Kidney (tissue), 14 donors: ENCODE results near the gene SLC2A5. TPM values are rescaled to one million over a fixed set of nuclear protein-coding genes. Genes with fewer than 3 reads are reported as not detected.

Experiments
- DNase-seq, 5 donors: peaks; one replicate each; pipeline ENCODE4 v3.0.0-alpha.2; 2013 to 2020
- FAIRE-seq: peaks from 2 replicates; lab custom pipeline; 2012; peaks lifted over from hg19 to GRCh38; lab: Jason Lieb, UNC
- H3K27ac ChIP-seq, 2 donors: one replicate each; pipeline ENCODE4 v1.7.0; 2013; ENCODE audit warnings: low read depth in 2 of 2, low read length in 2 of 2, inconsistent platforms in 1 of 2
- H3K27me3 ChIP-seq: one replicate; pipeline ENCODE4 v1.7.1; 2013; ENCODE audit warnings: low read length, inconsistent platforms; ENCODE audit not compliant: control insufficient read depth, insufficient read depth
- H3K36me3 ChIP-seq, 3 donors: one replicate each; pipeline versions ENCODE4 v1.7.0 to v1.7.1; 2013; ENCODE audit warnings: low read length in 3 of 3, control low read depth in 1 of 3, inconsistent platforms in 1 of 3; ENCODE audit not compliant: insufficient read depth in 3 of 3, control insufficient read depth in 2 of 3
- H3K4me1 ChIP-seq, 3 donors: one replicate each; pipeline versions ENCODE4 v1.7.0 to v1.7.1; 2013; ENCODE audit warnings: low read length in 3 of 3, inconsistent platforms in 1 of 3, low read depth in 1 of 3; ENCODE audit not compliant: control insufficient read depth in 2 of 3, insufficient read depth in 2 of 3
- H3K4me3 ChIP-seq, 3 donors: one replicate each; pipeline versions ENCODE4 v1.7.0 to v1.8.1; 2013; ENCODE audit warnings: low read length in 3 of 3, control low read depth in 1 of 3, inconsistent platforms in 1 of 3
- H3K9ac ChIP-seq, 3 donors: one replicate each; pipeline versions ENCODE4 v1.7.0 to v1.7.1; 2013; ENCODE audit warnings: low read length in 3 of 3, control low read depth in 1 of 3, inconsistent platforms in 1 of 3
- H3K9me3 ChIP-seq, 3 donors: one replicate each; pipeline versions ENCODE4 v1.7.0 to v1.7.1; 2013; ENCODE audit warnings: low read length in 3 of 3, control low read depth in 1 of 3, inconsistent platforms in 1 of 3; ENCODE audit not compliant: control insufficient read depth in 2 of 3, insufficient read depth in 1 of 3
- CTCF ChIP-seq: IDR thresholded peaks from 3 replicates; pipeline ENCODE4 v1.5.1; 2012; ENCODE audit warnings: mild to moderate bottlenecking, moderate library complexity, borderline replicate concordance; ENCODE audit not compliant: insufficient read depth; ENCODE audit errors: extremely low read depth
- intact Hi-C: fragments of 100-400 bp; cut with DNase I; formaldehyde crosslinking; loops from one replicate; pipeline ENCODE4 v1.11.1; 2022
- polyA plus RNA-seq: library from polyadenylated mRNA; stranded (reverse); fragments of 350-450 nt; fragmentation: Illumina TruSeq; extraction: RNeasy Lipid Tissue Mini Kit (QIAGEN cat#74804); gene quantifications from one replicate; pipeline ENCODE4 v1.2.3, GENCODE V29; 2014; ENCODE audit warnings: low read depth, low replicate concordance; ENCODE audit not compliant: insufficient read depth
- total RNA-seq: library from RNA; stranded (reverse); fragmentation: NEBNext Ultra II Directional; extraction: Animal tissue kit (Norgen Biotek cat#: 25700); gene quantifications from one replicate; pipeline ENCODE4 v1.2.1, GENCODE V29; 2021
- donor health status: control.
- donor health status: control.
- donor health status: control.
- donor health status: control.
- donor health status: control.
- donor health status: DM: yes; HTN: yes; CAD: no.
- donor health status: Normal renal cell carcinoma (clear cell type).

SLC2A5 gene
- total and polyA plus RNA-seq, 2 donors from 2014 or later: 6.4 to 9.0 TPM

- Histone ChIP-seq H3K27me3 (no peaks in the 10 kb centered on the region), H3K9me3 (no peaks in the 10 kb centered on the region), H3K9ac (no peak overlapping the region), H3K4me1 (no peaks in the 10 kb centered on the region), H3K36me3 (no peaks in the 10 kb centered on the region), H3K27ac (no peak overlapping the region), H3K4me3 (no peak overlapping the region)
- DNase-seq: peak in 1 of 5 donors; percentile 80
- TF ChIP-seq CTCF: no peak
- FAIRE-seq: no peak
- intact Hi-C loops: no loop called here
Observed at GRCh38 chr1:8985915-8986813, 83.3 kb downstream of the SLC2A5 start.

Other genes with a start within 250 kb of the SLC2A5 start
- gene ENO1, start 190.9 kb downstream of the SLC2A5 start, total RNA-seq: 1,164 TPM
- gene ENO1, start 190.9 kb downstream of the SLC2A5 start, polyA plus RNA-seq: 1,321 TPM
- not detected for gene CA6, start 123.8 kb downstream of the SLC2A5 start, total RNA-seq
- gene CA6, start 123.8 kb downstream of the SLC2A5 start, polyA plus RNA-seq: not detected
- gene SLC2A7, start 43.2 kb downstream of the SLC2A5 start, total RNA-seq: not detected
- gene SLC2A7, start 43.2 kb downstream of the SLC2A5 start, polyA plus RNA-seq: not detected
- 9.1 TPM for gene GPR157, start 59.5 kb upstream of the SLC2A5 start, total RNA-seq
- 3.2 TPM for gene GPR157, start 59.5 kb upstream of the SLC2A5 start, polyA plus RNA-seq
- 64.3 TPM for gene H6PD, start 165.1 kb upstream of the SLC2A5 start, total RNA-seq
- 5.7 TPM for gene H6PD, start 165.1 kb upstream of the SLC2A5 start, polyA plus RNA-seq
- gene SPSB1, start 223.3 kb upstream of the SLC2A5 start, total RNA-seq: 25.9 TPM
- gene SPSB1, start 223.3 kb upstream of the SLC2A5 start, polyA plus RNA-seq: 12.7 TPM